ENCODE measurements around the gene ZNF584. TPM values are rescaled to one million over a fixed set of nuclear protein-coding genes. Genes with fewer than 3 reads are reported as not detected.

Gene ZNF584
- total RNA-seq (15.6 and 37.9 TPM in 2 replicates), polyA plus RNA-seq (16.0 and 18.6 TPM in 2 replicates)

GRCh38 chr19:58408152-58409009 lies at the start of gene ZNF584:
TSS of gene ZNF584 (plus strand) at chr19:58408649. CDS start at chr19:58409148, 499 bp downstream.
- Histone ChIP-seq H3K4me3 (peak within 1 kb of the TSS; percentile 75), H3K4me1 (ENCODE audit: low read depth) (peaks cover 4% of the 10 kb centered on the region), H3K9me3 (ENCODE audit: low read depth) (no peaks in the 10 kb centered on the region), H3K36me3 (no peaks in the 10 kb centered on the region), H3K27ac (peak within 1 kb of the TSS; percentile 78), H3K27me3 (no peaks in the 10 kb centered on the region)
- TF ChIP-seq CTCF (IDR thresholded peaks at IDR 0.05; ENCODE audit: low read depth, low read length), result peak; percentile 25
- peak; percentile 96 to 98 for DNase-seq (ENCODE audit: low read depth in 1 of 2, low spot score in 1 of 2)

- H3K27me3 ChIP-seq, result no peaks in the 10 kb centered on the region
- H3K4me1 ChIP-seq (ENCODE audit: low read depth), result no peaks in the 10 kb centered on the region
- no peaks in the 10 kb centered on the region for H3K9me3 ChIP-seq (ENCODE audit: low read depth)
- peak overlapping the region; percentile 94 for H3K27ac ChIP-seq
- peak overlapping the region; percentile 68 for H3K4me3 ChIP-seq
- DNase-seq (ENCODE audit: low read depth in 1 of 2, low spot score in 1 of 2), result peak in 1 of 2 donors; percentile 72
- no peaks in the 10 kb centered on the region for H3K36me3 ChIP-seq
- TF ChIP-seq CTCF (IDR thresholded peaks at IDR 0.05; ENCODE audit: low read depth, low read length), result peak; percentile 18
Observed at GRCh38 chr19:58361900-58362271, 46.6 kb upstream of the ZNF584 start.

- H3K27ac ChIP-seq, result peak within 1 kb of the TSS; percentile 94
- no peaks in the 10 kb centered on the region for H3K27me3 ChIP-seq
Observed at GRCh38 chr19:58362272-58362994, 46.0 kb upstream of the ZNF584 start, which contains the start of gene ZNF497. TSS of gene ZNF497 (minus strand) at chr19:58362751. CDS start at chr19:58357635, 5,116 bp downstream.

GRCh38 chr19:58364146-58364545 lies 44.3 kb upstream of the ZNF584 start:
- no peaks in the 10 kb centered on the region for H3K4me1 ChIP-seq (ENCODE audit: low read depth)
- no peak overlapping the region for H3K27ac ChIP-seq
- no peak overlapping the region for H3K4me3 ChIP-seq
- TF ChIP-seq CTCF (IDR thresholded peaks at IDR 0.05; ENCODE audit: low read depth, low read length), result no peak
- no peaks in the 10 kb centered on the region for H3K36me3 ChIP-seq
- no peak for DNase-seq (ENCODE audit: low read depth in 1 of 2, low spot score in 1 of 2)
- H3K27me3 ChIP-seq, result no peaks in the 10 kb centered on the region
- H3K9me3 ChIP-seq (ENCODE audit: low read depth), result no peaks in the 10 kb centered on the region

More at GRCh38 chr19:58362272-58362994, 46.0 kb upstream of the ZNF584 start, which contains the start of gene ZNF497:
- no peak for TF ChIP-seq CTCF (IDR thresholded peaks at IDR 0.05; ENCODE audit: low read depth, low read length)
- Histone ChIP-seq H3K4me3 (peak within 1 kb of the TSS; percentile 68), H3K36me3 (no peaks in the 10 kb centered on the region), H3K9me3 (ENCODE audit: low read depth) (no peaks in the 10 kb centered on the region), H3K4me1 (ENCODE audit: low read depth) (no peaks in the 10 kb centered on the region)
- DNase-seq (ENCODE audit: low read depth in 1 of 2, low spot score in 1 of 2), result peak; percentile 97 to 99

- Histone ChIP-seq H3K4me3 (no peak overlapping the region), H3K36me3 (no peaks in the 10 kb centered on the region), H3K9me3 (ENCODE audit: low read depth) (no peaks in the 10 kb centered on the region), H3K4me1 (ENCODE audit: low read depth) (no peaks in the 10 kb centered on the region), H3K27me3 (no peaks in the 10 kb centered on the region), H3K27ac (no peak overlapping the region)
- DNase-seq (ENCODE audit: low read depth in 1 of 2, low spot score in 1 of 2), result no peak
- no peak for TF ChIP-seq CTCF (IDR thresholded peaks at IDR 0.05; ENCODE audit: low read depth, low read length)
Observed at GRCh38 chr19:58366585-58367430, 41.6 kb upstream of the ZNF584 start.

Data from cardiac muscle cell (in vitro differentiated cells and primary cell).